Breast epithelium (tissue), 4 donors: ENCODE results near the gene GTF2F2. TPM values are rescaled to one million over a fixed set of nuclear protein-coding genes. Genes with fewer than 3 reads are reported as not detected.

Experiments
- DNase-seq, 2 donors: peaks; one replicate each; pipeline ENCODE4 v3.0.0-alpha.2; 2019; ENCODE audit warnings: low spot score in 2 of 2
- H3K27ac ChIP-seq, 2 donors: fragments of 200-600 bp; sonication (generic) in 1 of 2; one replicate each; pipeline ENCODE4 v1.5.1; 2016 to 2019; ENCODE audit warnings: mild to moderate bottlenecking in 1 of 2
- H3K27me3 ChIP-seq, 2 donors: fragments of 200-600 bp; sonication (generic) in 1 of 2; one replicate each; pipeline versions ENCODE4 v1.5.1 to v1.6.0; 2017 to 2019; ENCODE audit warnings: control low read depth in 1 of 2, mild to moderate bottlenecking in 1 of 2
- H3K36me3 ChIP-seq: fragments of 200-600 bp; one replicate; pipeline ENCODE4 v1.5.1; 2019
- H3K4me1 ChIP-seq, 2 donors: fragments of 200-600 bp; sonication (generic); one replicate each; pipeline ENCODE4 v1.5.1; 2016 to 2019; ENCODE audit warnings: control low read depth in 1 of 2
- H3K4me3 ChIP-seq, 3 donors: fragments of 200-600 bp; sonication (generic); 1 replicate in 2 of 3; 2 replicates in 1 of 3; pipeline ENCODE4 v1.5.1; 2016 to 2019; ENCODE audit warnings: mild to moderate bottlenecking in 3 of 3, moderate library complexity in 2 of 3
- H3K9me3 ChIP-seq, 2 donors: fragments of 200-600 bp; sonication (generic) in 1 of 2; one replicate each; pipeline ENCODE4 v1.5.1; 2016 to 2019; ENCODE audit warnings: control low read depth in 1 of 2
- CTCF ChIP-seq, 3 donors: fragments of 450-650 bp; IDR thresholded peaks; one replicate each; pipeline ENCODE4 v1.5.1; 2016 to 2017; ENCODE audit warnings: antibody characterized with exemption in 3 of 3, mild to moderate bottlenecking in 3 of 3, moderate library complexity in 3 of 3
- POLR2A ChIP-seq: fragments of 450-650 bp; IDR thresholded peaks from one replicate; pipeline ENCODE4 v1.6.1; 2016; ENCODE audit warnings: antibody characterized with exemption, mild to moderate bottlenecking, moderate library complexity
- POLR2AphosphoS5 ChIP-seq, 3 donors: sonication (generic); formaldehyde crosslinking; IDR thresholded peaks; one replicate each; pipeline ENCODE4 v1.6.1; 2017; ENCODE audit warnings: antibody characterized with exemption in 3 of 3
- intact Hi-C: fragments of 100-400 bp; cut with DNase I; formaldehyde crosslinking; loops from one replicate; pipeline ENCODE4 v1.15.1; 2023; ENCODE audit warnings: low total_unique reads
- total RNA-seq, 3 donors: library from RNA; depleted of rRNA; stranded (reverse); fragments of >200 nt; gene quantifications; one replicate each; pipeline ENCODE4 v1.1.0, GENCODE V29; 2016

GTF2F2 gene
- total RNA-seq, 3 donors from 2014 or later: 10.9 to 23.4 (median 20.6) TPM

GRCh38 chr13:45219938-45220375, 99.6 kb downstream of the GTF2F2 start:
- intact Hi-C loops: no loop called here
- H3K36me3 ChIP-seq: no peaks in the 10 kb centered on the region
- no peak overlapping the region for H3K4me3 ChIP-seq
- H3K9me3 ChIP-seq: no peaks in the 10 kb centered on the region
- no peaks in the 10 kb centered on the region for H3K27me3 ChIP-seq
- H3K27ac ChIP-seq: no peak overlapping the region
- peaks cover 0 to 5% of the 10 kb centered on the region in 2 donors for H3K4me1 ChIP-seq
- no peak for TF ChIP-seq CTCF (IDR thresholded peaks at IDR 0.05)
- TF ChIP-seq POLR2AphosphoS5 (IDR thresholded peaks at IDR 0.05): no peak
- TF ChIP-seq POLR2A: no peak
- no peak for DNase-seq

- Histone ChIP-seq H3K27me3 (no peaks in the 10 kb centered on the region), H3K27ac (no peak overlapping the region), H3K9me3 (no peaks in the 10 kb centered on the region), H3K36me3 (no peaks in the 10 kb centered on the region), H3K4me1 (peaks cover 0 to 5% of the 10 kb centered on the region in 2 donors), H3K4me3 (no peak overlapping the region)
- intact Hi-C loops: no loop called here
- DNase-seq: no peak
- no peak for TF ChIP-seq CTCF (IDR thresholded peaks at IDR 0.05)
- no peak for TF ChIP-seq POLR2AphosphoS5 (IDR thresholded peaks at IDR 0.05)
- no peak for TF ChIP-seq POLR2A
These were observed 100.1 kb downstream of the GTF2F2 start for GRCh38 chr13:45220403-45220802.

- Histone ChIP-seq H3K4me1 (peaks cover 0 to 5% of the 10 kb centered on the region in 2 donors), H3K27ac (no peak overlapping the region), H3K36me3 (no peaks in the 10 kb centered on the region), H3K4me3 (no peak overlapping the region), H3K27me3 (no peaks in the 10 kb centered on the region), H3K9me3 (no peaks in the 10 kb centered on the region)
- DNase-seq: no peak
- intact Hi-C loops: no loop called here
- TF ChIP-seq POLR2A: no peak
- TF ChIP-seq CTCF (IDR thresholded peaks at IDR 0.05): no peak
- TF ChIP-seq POLR2AphosphoS5 (IDR thresholded peaks at IDR 0.05): no peak
These were observed 102.2 kb downstream of the GTF2F2 start for GRCh38 chr13:45222516-45222915.

- Histone ChIP-seq H3K9me3 (no peaks in the 10 kb centered on the region), H3K27me3 (no peaks in the 10 kb centered on the region), H3K4me3 (no peak overlapping the region), H3K36me3 (no peaks in the 10 kb centered on the region), H3K4me1 (peaks cover 0 to 5% of the 10 kb centered on the region in 2 donors), H3K27ac (no peak overlapping the region)
- intact Hi-C loops: no loop called here
- TF ChIP-seq CTCF (IDR thresholded peaks at IDR 0.05) (no peak), POLR2A (no peak), POLR2AphosphoS5 (IDR thresholded peaks at IDR 0.05) (no peak)
- no peak for DNase-seq
These were observed 102.6 kb downstream of the GTF2F2 start for GRCh38 chr13:45222919-45223318.

- no peaks in the 10 kb centered on the region for H3K36me3 ChIP-seq
- intact Hi-C loops: no loop called here
These were observed 103.9 kb downstream of the GTF2F2 start for GRCh38 chr13:45224176-45224575.

More at GRCh38 chr13:45224176-45224575, 103.9 kb downstream of the GTF2F2 start:
- H3K27ac ChIP-seq: no peak overlapping the region
- peaks cover 0 to 5% of the 10 kb centered on the region in 2 donors for H3K4me1 ChIP-seq
- no peaks in the 10 kb centered on the region for H3K27me3 ChIP-seq
- H3K4me3 ChIP-seq: no peak overlapping the region
- no peaks in the 10 kb centered on the region for H3K9me3 ChIP-seq
- TF ChIP-seq POLR2A (no peak), POLR2AphosphoS5 (IDR thresholded peaks at IDR 0.05) (no peak), CTCF (IDR thresholded peaks at IDR 0.05) (no peak)
- DNase-seq: no peak
